ENCODE measurements around the gene UNC5C.

GRCh38 chr4:95596676-95597075 lies 47.9 kb upstream of the UNC5C start:
- TF ChIP-seq CTCF (IDR thresholded peaks at IDR 0.05) (no peak), EZH2 (IDR thresholded peaks at IDR 0.05) (no peak), EZH2phosphoT487 (IDR thresholded peaks at IDR 0.05) (no peak)

Data from neural progenitor cell (in vitro differentiated cells).